ENCODE measurements around the gene SLC25A1. TPM values are rescaled to one million over a fixed set of nuclear protein-coding genes. Genes with fewer than 3 reads are reported as not detected.

SLC25A1 gene
- total RNA-seq, 3 donors from 2014 or later = 88.3 to 165 (median 135) TPM

DNA sequence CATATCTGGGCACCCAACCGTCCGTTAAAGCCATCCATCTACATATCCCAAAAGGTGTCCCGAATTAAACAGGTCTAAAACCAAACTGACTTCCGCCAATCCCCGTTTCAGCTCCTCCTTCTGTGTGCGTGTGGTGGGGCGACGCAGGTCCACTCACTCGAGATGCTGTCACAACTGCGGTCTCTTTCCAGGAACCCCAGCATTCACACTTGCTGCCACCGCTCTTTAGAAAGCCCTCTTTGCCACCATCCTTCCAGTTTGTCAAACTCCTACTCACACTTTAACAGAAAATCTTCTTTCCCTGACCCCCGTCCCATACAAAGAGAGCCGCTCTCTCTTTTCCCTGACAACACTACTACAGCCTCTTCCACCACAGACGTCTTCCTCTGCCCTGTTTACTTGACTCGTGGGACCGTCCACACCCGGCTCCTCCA, 34.6 kb downstream of the SLC25A1 start:
- intact Hi-C loops (cut with DNase I, micrococcal nuclease) = no loop called here
- DNase-seq (no peak), ATAC-seq (no peak)
- Histone ChIP-seq H3K4me3 (peak overlapping the region; percentile 67), H3K9me3 (no peaks in the 10 kb centered on the region), H3K4me1 (ENCODE audit: low read depth) (peaks cover 9% of the 10 kb centered on the region), H3K36me3 (ENCODE audit: low read depth) (no peaks in the 10 kb centered on the region)
- TF ChIP-seq, protein P1, sequence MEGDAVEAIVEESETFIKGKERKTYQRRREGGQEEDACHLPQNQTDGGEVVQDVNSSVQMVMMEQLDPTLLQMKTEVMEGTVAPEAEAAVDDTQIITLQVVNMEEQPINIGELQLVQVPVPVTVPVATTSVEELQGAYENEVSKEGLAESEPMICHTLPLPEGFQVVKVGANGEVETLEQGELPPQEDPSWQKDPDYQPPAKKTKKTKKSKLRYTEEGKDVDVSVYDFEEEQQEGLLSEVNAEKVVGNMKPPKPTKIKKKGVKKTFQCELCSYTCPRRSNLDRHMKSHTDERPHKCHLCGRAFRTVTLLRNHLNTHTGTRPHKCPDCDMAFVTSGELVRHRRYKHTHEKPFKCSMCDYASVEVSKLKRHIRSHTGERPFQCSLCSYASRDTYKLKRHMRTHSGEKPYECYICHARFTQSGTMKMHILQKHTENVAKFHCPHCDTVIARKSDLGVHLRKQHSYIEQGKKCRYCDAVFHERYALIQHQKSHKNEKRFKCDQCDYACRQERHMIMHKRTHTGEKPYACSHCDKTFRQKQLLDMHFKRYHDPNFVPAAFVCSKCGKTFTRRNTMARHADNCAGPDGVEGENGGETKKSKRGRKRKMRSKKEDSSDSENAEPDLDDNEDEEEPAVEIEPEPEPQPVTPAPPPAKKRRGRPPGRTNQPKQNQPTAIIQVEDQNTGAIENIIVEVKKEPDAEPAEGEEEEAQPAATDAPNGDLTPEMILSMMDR (IDR thresholded peaks at IDR 0.05) = no peak

DNA sequence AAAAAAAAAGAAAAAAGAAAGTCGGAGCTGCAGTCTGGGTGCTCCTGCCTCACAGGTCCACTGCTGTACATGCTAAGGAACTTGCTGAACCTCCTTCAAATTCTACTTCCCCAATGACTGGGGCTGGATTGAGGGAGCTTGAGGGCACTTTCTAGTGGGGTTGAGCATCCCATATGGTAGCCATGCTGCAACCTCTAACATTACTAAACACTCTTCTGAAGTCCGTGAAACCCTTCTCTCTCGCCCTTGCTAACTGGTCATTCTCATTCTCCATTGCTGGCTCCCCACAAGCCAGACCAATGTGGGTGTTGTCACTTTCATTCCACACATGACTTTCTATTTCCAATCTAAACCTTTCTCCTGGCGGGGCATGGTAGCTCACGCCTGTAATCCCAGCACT, 35.3 kb downstream of the SLC25A1 start:
- intact Hi-C loops (cut with DNase I, micrococcal nuclease) = no loop called here
- DNase-seq = no peak
- H3K9me3 ChIP-seq = no peaks in the 10 kb centered on the region
- H3K4me1 ChIP-seq (ENCODE audit: low read depth) = peaks cover 9% of the 10 kb centered on the region
- H3K36me3 ChIP-seq (ENCODE audit: low read depth) = no peaks in the 10 kb centered on the region
- no peak overlapping the region for H3K4me3 ChIP-seq
- TF ChIP-seq, protein P1 (IDR thresholded peaks at IDR 0.05) = no peak
- ATAC-seq = no peak

DNA sequence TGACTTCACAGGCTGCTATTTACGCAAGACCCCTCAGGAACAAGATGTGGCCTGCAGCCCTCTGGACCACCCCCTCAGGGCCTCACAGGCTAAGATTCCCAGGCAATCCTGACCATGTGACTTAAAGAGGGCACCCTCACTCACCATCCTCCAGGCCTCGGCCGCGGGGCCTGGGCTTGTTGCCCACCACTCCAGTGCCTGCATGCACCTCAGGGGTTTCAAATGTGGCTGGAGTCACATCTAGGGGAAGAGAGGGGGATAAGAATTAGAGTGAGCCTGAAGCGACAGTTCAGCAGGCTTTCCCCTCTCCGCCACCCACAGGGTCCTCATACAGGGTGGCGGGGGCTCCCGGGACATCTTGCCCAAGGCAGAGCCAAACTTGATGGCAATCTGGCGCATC, 36.1 kb downstream of the SLC25A1 start:
- Histone ChIP-seq H3K4me1 (ENCODE audit: low read depth) (peaks cover 9% of the 10 kb centered on the region), H3K9me3 (no peaks in the 10 kb centered on the region), H3K36me3 (ENCODE audit: low read depth) (no peaks in the 10 kb centered on the region), H3K4me3 (no peak overlapping the region)
- intact Hi-C loops (cut with DNase I, micrococcal nuclease) = no loop called here
- ATAC-seq (no peak), DNase-seq (no peak)
- TF ChIP-seq, protein P1 (IDR thresholded peaks at IDR 0.05) = no peak

DNA sequence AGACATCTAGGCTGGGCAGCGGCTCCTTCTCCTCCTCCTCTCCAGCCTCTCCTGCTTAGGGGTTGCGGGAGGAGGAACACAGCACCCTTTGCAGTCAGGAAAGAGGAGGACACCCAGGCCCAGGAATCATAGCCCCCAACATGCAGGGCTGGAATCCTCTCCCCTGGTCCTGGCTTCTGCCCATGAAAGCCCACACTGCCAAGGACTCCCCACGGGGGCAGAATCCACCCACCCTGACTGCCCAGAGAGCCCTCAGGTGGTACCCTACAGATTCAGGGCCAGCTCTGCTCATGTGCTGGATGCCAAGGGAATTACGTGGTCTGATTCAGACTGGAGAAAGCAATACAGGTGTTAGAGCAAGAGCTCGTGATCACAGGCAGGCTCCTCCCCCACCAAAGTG, 38.6 kb downstream of the SLC25A1 start:
- ATAC-seq (no peak), DNase-seq (no peak)
- Histone ChIP-seq H3K36me3 (ENCODE audit: low read depth) (no peaks in the 10 kb centered on the region), H3K4me3 (no peak overlapping the region), H3K9me3 (no peaks in the 10 kb centered on the region), H3K4me1 (ENCODE audit: low read depth) (peaks cover 9% of the 10 kb centered on the region)
- intact Hi-C loops (cut with DNase I, micrococcal nuclease) = no loop called here
- TF ChIP-seq, protein P1 (IDR thresholded peaks at IDR 0.05) = no peak

DNA sequence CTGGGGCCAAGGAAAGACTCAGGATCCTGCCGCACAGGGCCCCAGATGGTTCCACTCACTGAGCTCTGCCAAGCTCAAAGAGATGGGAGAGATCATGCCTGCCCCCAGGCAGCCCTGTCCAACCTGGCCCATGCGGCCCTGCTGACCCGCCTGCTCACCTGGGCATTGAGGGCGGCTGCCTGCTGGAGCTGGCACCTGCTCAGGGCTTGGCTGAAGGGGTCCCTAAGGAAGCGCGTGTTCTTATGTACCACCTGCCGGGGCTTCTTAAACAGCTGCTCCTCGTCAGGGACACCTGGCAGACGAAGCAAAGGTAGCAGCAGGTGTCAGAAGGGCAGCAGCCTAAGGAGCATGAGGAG, 39.6 kb downstream of the SLC25A1 start:
- no peak overlapping the region for H3K4me3 ChIP-seq
- intact Hi-C loops (cut with DNase I, micrococcal nuclease) = no loop called here
- TF ChIP-seq, protein P1 (IDR thresholded peaks at IDR 0.05) = no peak
- H3K4me1 ChIP-seq (ENCODE audit: low read depth) = peaks cover 8% of the 10 kb centered on the region
- no peaks in the 10 kb centered on the region for H3K9me3 ChIP-seq
- ATAC-seq = no peak
- peaks cover 5% of the 10 kb centered on the region for H3K36me3 ChIP-seq (ENCODE audit: low read depth)
- DNase-seq = no peak

All from mucosa of descending colon (tissue), 3 donors.